IPS DF 4.7 (cell line): ENCODE measurements around the gene DIP2C.

Experiments used
- DNase-seq: peaks from one replicate; pipeline ENCODE4 v3.0.0-alpha.2; 2013; ENCODE audit warnings: low spot score; ENCODE audit errors: extremely low read depth

The DIP2C gene

GRCh38 chr10:393106-393745, 296.2 kb downstream of the DIP2C start:
- DNase-seq = no peak

DNA sequence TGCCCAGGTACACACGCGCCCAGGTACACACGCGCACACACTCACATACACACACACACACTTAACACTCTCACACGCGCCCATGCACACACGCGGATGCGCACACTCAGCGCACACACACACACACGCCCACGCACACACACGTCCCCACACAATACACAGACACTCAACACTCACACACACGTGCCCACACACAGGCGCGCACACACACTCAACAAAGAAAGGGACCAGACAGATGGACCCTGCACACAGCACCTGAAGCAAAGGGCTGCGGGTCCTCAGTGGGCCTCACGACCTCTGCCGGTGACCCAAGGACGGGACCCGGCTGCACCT, 296.8 kb downstream of the DIP2C start:
- no peak for DNase-seq

GRCh38 chr10:391847-392704, 297.4 kb downstream of the DIP2C start:
- DNase-seq = no peak

- no peak for DNase-seq
Measured at GRCh38 chr10:391305-391704, 298.2 kb downstream of the DIP2C start.

DNA sequence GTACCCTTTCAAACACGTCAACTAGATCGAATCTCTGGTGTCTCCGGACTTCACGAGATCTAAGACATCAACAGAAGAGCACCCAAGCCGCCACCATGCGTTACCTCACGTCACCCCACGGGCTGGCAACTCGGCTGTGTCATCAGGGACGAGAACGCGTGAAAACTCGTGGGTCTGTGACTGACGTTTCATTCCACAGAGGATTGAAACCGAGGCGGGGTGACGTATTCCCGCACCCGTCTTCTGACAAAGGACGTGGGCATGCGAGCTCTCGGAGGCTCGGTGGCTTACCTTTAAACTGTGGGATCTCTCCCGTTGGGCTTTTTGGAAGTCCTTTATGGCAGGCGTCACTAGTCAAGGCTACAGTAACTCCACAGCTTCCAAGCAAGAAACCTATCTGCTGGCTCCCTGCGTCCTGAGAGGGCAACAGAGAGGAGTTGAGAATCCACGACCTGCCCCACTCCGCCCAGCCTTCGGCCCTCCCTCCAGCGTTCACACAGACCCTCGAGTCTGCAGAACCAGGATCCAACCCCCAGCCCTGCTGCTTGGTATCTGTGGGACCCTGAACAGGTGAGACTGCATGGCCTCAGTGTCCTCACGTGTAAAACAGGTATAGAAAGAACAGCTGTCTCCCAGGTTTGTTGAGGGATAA, 298.9 kb downstream of the DIP2C start:
- DNase-seq = no peak

DNA sequence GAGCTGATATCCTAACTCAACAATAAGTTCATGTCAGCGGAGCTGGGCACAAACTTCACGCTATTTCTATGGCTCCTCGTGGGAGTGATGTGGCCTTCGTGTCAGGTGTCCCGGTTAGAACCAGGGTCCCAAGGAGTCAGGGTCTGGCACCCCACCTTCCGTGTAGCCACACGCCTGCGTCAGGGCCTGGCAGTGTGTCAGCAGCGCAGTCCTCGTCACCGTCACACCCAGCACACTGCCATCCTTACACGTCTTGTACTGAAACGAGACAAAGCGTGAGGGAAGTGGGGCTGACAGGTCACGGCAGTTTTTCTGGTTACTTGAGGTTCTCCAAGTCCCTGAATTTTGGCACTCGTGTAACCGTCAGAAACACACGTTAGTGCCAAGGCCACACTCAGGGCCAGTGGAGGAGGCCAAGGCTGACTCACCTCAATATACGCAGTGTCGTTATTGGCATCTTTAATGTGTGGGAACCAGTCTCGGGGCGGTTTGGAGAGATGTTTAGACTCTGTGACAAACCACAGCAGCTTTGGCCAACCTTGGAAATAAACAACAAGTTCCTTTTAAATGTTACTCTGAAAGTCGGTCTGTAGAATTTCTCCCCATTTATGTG, 299.5 kb downstream of the DIP2C start:
- no peak for DNase-seq

DNA sequence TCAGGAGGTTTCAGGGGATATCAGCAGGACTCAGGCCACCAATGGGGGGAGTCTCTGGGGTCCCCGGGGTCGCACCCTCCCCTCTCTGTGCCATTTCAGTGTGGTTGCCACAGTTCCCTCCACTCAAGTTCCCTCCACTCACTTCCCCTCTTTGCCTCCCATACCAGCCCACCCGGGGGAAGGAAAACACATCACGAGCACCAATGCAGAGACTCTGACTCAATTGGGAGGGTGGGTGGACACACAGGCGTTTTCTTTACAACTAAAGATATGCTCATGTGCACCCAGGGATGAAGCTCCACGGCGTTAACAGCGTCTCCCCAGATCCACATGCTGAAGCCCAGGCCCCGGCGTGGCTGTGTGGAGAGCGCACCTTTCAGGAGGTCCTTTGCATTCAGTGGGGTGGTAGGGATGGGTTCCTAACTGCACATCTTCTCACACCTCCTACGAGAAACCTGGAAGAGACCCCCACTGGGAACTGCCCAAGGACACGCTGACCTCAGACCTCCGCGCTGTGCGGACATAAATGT, 300.1 kb downstream of the DIP2C start:
- DNase-seq = no peak

DNA sequence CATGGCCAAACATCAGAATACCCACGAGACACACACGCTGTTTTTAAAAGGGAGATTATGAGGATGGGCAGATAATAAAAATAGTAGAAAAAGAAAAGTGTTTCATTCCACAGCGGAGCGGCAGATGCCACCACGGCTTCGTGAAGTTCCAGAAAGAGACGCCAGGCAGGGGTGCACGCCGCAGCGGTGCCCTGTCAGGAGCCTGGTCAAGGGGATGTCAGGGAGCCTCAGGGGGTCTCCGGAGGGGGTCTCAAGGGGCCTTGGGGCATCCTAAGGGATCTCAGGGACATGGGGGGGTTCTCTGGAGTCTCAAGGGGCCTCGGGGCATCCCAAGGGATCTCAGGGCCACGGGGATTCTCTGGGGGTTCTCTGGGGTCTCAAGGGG, 300.8 kb downstream of the DIP2C start:
- DNase-seq = no peak

- no peak for DNase-seq
Measured at GRCh38 chr10:387909-388660, 301.4 kb downstream of the DIP2C start.

DNA sequence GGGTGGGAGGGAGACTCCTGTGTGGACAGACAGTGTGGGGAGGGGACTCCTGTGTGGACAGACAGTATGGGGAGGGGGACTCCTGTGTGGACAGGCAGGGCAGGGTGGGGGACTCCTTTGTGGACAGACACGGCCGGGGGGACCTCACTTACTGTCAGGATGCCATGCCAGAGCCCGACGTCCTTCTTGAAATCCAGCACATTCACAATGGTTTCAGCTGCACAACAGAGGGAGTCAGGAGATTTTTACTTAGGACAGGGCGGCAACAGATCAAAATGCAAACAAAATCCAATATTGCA, 301.9 kb downstream of the DIP2C start:
- no peak for DNase-seq

DNA sequence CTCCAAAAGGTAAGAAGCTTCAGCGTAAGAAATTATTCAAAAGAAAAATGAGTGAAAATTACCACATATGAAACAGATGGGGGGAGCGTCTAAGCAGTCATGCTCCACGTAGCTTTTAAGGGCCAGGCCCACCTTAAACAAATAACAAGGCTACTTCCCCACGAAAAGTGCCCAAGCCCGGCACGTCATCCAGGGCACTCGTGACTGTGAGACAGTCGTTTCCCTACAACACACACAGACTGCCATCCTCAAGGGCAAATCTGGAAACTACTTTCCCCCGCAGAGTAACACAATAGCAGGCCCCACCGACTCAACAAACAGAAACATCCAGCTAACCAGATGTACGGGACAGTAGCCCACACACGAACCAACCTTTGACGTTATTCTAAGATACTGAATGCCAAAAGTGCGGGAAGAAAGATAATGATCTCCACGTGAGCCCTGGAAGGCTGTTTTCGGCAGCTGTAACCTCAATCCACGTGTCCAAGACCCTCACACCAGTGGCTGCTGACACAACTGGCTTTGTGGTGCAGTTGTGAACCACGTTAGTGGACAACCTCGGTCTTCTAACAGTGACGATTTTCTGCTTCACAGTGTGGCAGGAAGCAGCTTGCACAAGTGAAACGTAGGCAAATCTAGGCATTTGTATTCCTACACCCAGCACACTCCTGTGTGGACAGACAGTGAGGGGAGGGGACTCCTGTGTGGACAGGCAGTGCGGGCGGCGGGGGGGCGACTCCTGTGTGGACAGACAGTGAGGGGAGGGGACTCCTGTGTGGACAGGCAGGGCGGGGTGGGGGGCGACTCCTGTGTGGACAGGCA, 302.5 kb downstream of the DIP2C start:
- DNase-seq = no peak

DNA sequence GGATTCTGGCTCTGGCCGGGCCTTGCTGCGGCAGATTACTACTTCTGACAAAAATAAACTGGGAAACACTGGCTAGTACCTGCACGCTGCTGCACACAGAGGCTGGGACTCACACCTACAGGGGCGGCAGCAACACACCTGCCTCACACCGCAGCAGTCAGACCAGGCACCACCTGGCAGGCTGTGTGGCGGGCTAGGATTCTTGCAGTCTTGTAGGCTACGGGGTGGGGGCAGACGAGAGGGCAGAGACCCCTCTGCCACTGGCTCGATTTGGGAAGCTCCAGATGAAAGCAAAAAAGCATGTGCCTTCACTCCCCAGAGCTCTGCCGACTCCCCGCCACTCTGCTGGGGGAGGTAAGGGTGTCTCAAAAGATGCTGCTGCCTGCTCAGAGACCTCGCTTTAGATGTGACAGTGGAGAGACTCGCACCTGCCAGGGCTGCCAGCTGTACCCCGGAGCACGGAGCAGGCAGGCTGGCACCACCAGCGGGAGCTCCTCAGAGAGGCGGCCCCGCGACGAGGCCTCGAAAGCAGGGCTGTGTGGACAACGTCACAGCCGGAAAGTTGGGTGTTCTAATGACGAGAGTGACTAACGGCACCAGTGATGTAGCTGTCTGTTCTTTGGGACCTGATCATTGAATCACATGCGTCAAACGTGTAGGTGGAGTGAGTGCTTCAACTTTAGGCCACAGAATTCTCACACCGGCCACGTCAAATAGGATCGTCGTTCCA, 303.7 kb downstream of the DIP2C start:
- DNase-seq = no peak

- DNase-seq = no peak
Measured at GRCh38 chr10:384538-385305, 304.7 kb downstream of the DIP2C start.

DNA sequence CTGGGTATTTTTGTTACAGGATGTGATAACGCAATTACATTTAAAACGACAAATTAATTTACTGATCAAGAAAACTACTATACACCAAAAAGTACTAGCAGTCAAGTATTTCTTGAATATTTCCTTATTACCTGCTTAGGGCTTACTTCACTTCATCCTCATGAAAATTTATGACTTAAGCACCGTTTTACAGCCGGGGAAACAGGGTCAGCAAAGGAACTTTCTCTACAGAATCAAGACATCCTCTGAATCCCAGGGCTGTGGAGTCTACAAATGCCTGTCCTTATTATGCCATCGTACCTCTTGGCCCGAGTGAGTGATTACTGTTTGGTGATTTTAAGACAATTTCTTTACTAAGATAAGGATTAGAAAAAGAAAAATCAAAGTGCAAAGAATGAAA, 305.9 kb downstream of the DIP2C start:
- DNase-seq = no peak

DNA sequence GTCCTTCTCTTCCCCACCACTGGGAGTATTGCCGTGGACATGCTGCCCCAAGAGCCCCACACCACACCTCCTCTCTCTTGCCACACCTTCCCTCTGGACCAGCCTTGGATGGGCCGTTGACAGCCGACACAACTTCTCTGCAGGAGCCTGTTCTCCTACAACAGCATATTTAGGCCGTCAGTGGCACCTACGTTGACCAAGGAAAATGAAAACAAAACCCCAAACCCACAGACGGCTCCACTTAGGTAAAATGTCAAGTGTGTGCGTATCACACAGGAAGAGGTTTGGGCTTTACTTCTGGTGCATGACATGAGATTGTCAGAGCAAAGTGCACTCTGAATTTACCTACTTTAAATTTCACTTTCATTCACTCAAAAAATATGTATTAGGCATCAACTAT, 307.7 kb downstream of the DIP2C start:
- no peak for DNase-seq

DNA sequence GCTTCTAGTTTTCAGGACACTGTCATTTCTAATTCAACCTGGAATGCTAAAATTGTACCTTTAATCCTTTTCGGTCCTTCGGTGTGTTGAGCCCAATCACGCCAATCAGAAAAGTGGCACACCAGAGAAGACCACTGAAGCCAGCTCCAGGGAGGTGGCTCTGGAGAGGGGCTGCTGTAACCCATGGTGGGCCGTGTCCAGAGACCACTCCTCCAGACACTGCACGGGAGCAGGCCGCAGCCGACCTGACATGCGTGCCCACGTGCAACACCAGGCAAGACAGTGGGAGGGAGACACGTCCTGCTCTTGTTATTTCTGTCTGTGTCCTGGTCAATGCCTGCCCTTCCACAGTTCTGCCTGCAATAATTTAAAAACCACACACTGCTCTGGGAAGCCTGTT, 308.1 kb downstream of the DIP2C start:
- no peak for DNase-seq

- no peak for DNase-seq
Measured at GRCh38 chr10:380313-380940, 309.0 kb downstream of the DIP2C start.

GRCh38 chr10:378930-379704, 310.4 kb downstream of the DIP2C start:
- no peak for DNase-seq
